Erythroblast (primary cell): ENCODE data around the gene NEDD9.

Source experiments
- GATA1 ChIP-seq: IDR thresholded peaks from 2 replicates; pipeline ENCODE4 v1.6.1; 2011; ENCODE audit warnings: low read depth, mild to moderate bottlenecking, control low read depth, low read length, moderate library complexity
- POLR2A ChIP-seq: IDR thresholded peaks from 2 replicates; pipeline ENCODE4 v1.6.1; 2011; ENCODE audit warnings: mild to moderate bottlenecking, low read length

DNA sequence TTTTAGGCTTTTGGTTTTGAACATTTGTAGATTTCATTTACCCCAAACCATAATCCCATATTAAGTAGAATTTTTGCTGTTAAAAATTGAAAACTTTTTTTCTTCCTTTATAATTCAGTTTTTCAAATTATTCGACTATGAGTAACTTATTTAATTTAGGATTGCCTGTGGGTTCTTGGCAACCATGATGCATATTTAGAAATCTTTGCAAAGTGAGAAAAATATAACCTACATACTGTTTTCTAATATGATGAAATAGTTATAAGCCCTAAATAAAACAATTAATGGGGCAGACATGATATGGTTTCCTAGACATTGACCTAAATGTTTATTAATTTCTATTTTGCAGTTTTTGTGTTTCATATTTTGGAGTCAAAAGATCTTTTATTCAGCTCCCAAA lies 23.6 kb downstream of the NEDD9 start:
- TF ChIP-seq POLR2A (no peak), GATA1 (no peak)
